RWPE2 (cell line): Measurements from ENCODE around the gene IDUA.

Experiments used
- ATAC-seq: fragments of 200-7000 bp; cut with Tn5 transposase; 3 replicates; pipeline ENCODE4 v1.9.1; 2021; ENCODE audit warnings: low read depth
- DNase-seq: peaks from one replicate; pipeline ENCODE4 v3.0.0-alpha.2; 2020; ENCODE audit warnings: low spot score
- H3K27ac ChIP-seq: fragments of 450-650 bp; 2 replicates; pipeline ENCODE4 v1.5.1; 2017; ENCODE audit warnings: mild to moderate bottlenecking; ENCODE audit not compliant: poor library complexity, severe bottlenecking
- H3K27me3 ChIP-seq: fragments of 250-450 bp; sonication (Bioruptor Pico); 2 replicates; pipeline ENCODE4 v1.5.1; 2021; ENCODE audit warnings: mild to moderate bottlenecking, moderate library complexity; ENCODE audit not compliant: insufficient read depth, poor library complexity, severe bottlenecking
- H3K36me3 ChIP-seq: fragments of 250-450 bp; sonication (Bioruptor Pico); 2 replicates; pipeline ENCODE4 v1.5.1; 2020; ENCODE audit warnings: low read depth, mild to moderate bottlenecking, moderate library complexity
- H3K4me1 ChIP-seq: fragments of 250-450 bp; sonication (Bioruptor Pico); 2 replicates; pipeline ENCODE4 v1.5.1; 2021; ENCODE audit warnings: mild to moderate bottlenecking, moderate library complexity; ENCODE audit not compliant: insufficient read depth, poor library complexity, severe bottlenecking
- H3K4me3 ChIP-seq: fragments of 250-450 bp; sonication (Bioruptor Pico); 2 replicates; pipeline ENCODE4 v1.5.1; 2021; ENCODE audit warnings: mild to moderate bottlenecking, moderate library complexity; ENCODE audit not compliant: severe bottlenecking
- H3K9me3 ChIP-seq: fragments of 250-450 bp; sonication (Bioruptor Pico); 2 replicates; pipeline ENCODE4 v1.5.1; 2021; ENCODE audit warnings: mild to moderate bottlenecking, moderate library complexity; ENCODE audit not compliant: severe bottlenecking
- CTCF ChIP-seq: fragments of 450-650 bp; IDR thresholded peaks from one replicate; pipeline ENCODE4 v1.5.1; 2017; ENCODE audit warnings: mild to moderate bottlenecking, moderate library complexity; ENCODE audit not compliant: poor library complexity, severe bottlenecking

IDUA gene

GRCh38 chr4:965766-966134 is 21.1 kb upstream of the IDUA start:
- Histone ChIP-seq H3K36me3 (peaks cover 7% of the 10 kb centered on the region; the same call in 1 of the 2 replicates), H3K4me1 (no peaks in the 10 kb centered on the region), H3K9me3 (no peaks in the 10 kb centered on the region), H3K27me3 (no peaks in the 10 kb centered on the region), H3K27ac (no peak overlapping the region), H3K4me3 (no peak overlapping the region)
- DNase-seq: no peak
- ATAC-seq: no peak
- no peak for TF ChIP-seq CTCF

- no peaks in the 10 kb centered on the region for H3K9me3 ChIP-seq
- ATAC-seq: no peak
- no peak overlapping the region for H3K27ac ChIP-seq
- H3K4me1 ChIP-seq: no peaks in the 10 kb centered on the region
- peaks cover 7% of the 10 kb centered on the region; the same call in 1 of the 2 replicates for H3K36me3 ChIP-seq
- H3K27me3 ChIP-seq: no peaks in the 10 kb centered on the region
- no peak for TF ChIP-seq CTCF
- H3K4me3 ChIP-seq: no peak overlapping the region
- DNase-seq: no peak
Measured at GRCh38 chr4:966266-967112, 20.4 kb upstream of the IDUA start.

- ATAC-seq: no peak
- DNase-seq: no peak
- H3K27me3 ChIP-seq: no peaks in the 10 kb centered on the region
- peaks cover 2% of the 10 kb centered on the region; the same call in 1 of the 2 replicates for H3K36me3 ChIP-seq
- H3K4me1 ChIP-seq: no peaks in the 10 kb centered on the region
- H3K4me3 ChIP-seq: no peak overlapping the region
- no peaks in the 10 kb centered on the region for H3K9me3 ChIP-seq
- no peak for TF ChIP-seq CTCF
- no peak overlapping the region for H3K27ac ChIP-seq
Measured at GRCh38 chr4:967113-968104, 19.4 kb upstream of the IDUA start.

GRCh38 chr4:968221-968620 is 18.6 kb upstream of the IDUA start:
- Histone ChIP-seq H3K27me3 (no peaks in the 10 kb centered on the region), H3K36me3 (no peaks in the 10 kb centered on the region), H3K27ac (no peak overlapping the region), H3K4me1 (no peaks in the 10 kb centered on the region), H3K9me3 (no peaks in the 10 kb centered on the region), H3K4me3 (no peak overlapping the region)
- ATAC-seq: no peak
- DNase-seq: no peak
- TF ChIP-seq CTCF: no peak
